CD4-positive, alpha-beta memory T cell (primary cell): ENCODE measurements around the gene CARS1. TPM values are rescaled to one million over a fixed set of nuclear protein-coding genes. Genes with fewer than 3 reads are reported as not detected.

Source experiments
- CTCF ChIA-PET: fragments of 350-600 bp; sonication (Branson Sonifier 250); formaldehyde crosslinking; loops from one replicate; lab custom pipeline; 2021; ENCODE audit warnings: inconsistent platforms; ENCODE audit not compliant: partially characterized antibody; lab: Charles Lee
- POLR2A ChIA-PET: fragments of 350-600 bp; sonication (Branson Sonifier 250); formaldehyde crosslinking; loops from one replicate; lab custom pipeline; 2021; ENCODE audit not compliant: partially characterized antibody; lab: Charles Lee
- DNase-seq, 5 donors: peaks; one replicate each; pipeline versions ENCODE4 v3.0.0 to v3.0.0-alpha.2; 2020 to 2022; ENCODE audit warnings: mixed read lengths in 1 of 5
- H3K27ac ChIP-seq: one replicate; pipeline ENCODE4 v1.7.0; 2013; ENCODE audit warnings: low read depth, low read length
- H3K27me3 ChIP-seq: 2 replicates; pipeline ENCODE4 v1.7.0; 2013; ENCODE audit warnings: mild to moderate bottlenecking, low read length, moderate library complexity; ENCODE audit not compliant: insufficient read depth
- H3K36me3 ChIP-seq: 2 replicates; pipeline ENCODE4 v1.7.0; 2013; ENCODE audit warnings: mild to moderate bottlenecking, low read length, moderate library complexity; ENCODE audit not compliant: insufficient read depth
- H3K4me1 ChIP-seq: 2 replicates; pipeline ENCODE4 v1.7.0; 2013; ENCODE audit warnings: mild to moderate bottlenecking, low read length, moderate library complexity; ENCODE audit not compliant: insufficient read depth
- H3K4me3 ChIP-seq, 2 donors: one replicate each; pipeline ENCODE4 v1.7.0; 2013; ENCODE audit warnings: low read length in 2 of 2, mild to moderate bottlenecking in 1 of 2
- H3K9me3 ChIP-seq, 2 donors: one replicate each; pipeline ENCODE4 v1.7.0; 2013; ENCODE audit warnings: low read length in 2 of 2, control low read depth in 1 of 2; ENCODE audit not compliant: control insufficient read depth in 1 of 2
- H3K27ac Mint-ChIP-seq, 7 donors: one replicate each; pipeline ENCODE4 v1.8.0; 2020 to 2021; ENCODE audit warnings: mixed read lengths in 7 of 7, mild to moderate bottlenecking in 6 of 7, inconsistent platforms in 3 of 7, moderate library complexity in 3 of 7
- H3K27me3 Mint-ChIP-seq, 2 donors: one replicate each; pipeline ENCODE4 v1.8.0; 2020 to 2021; ENCODE audit warnings: mixed read lengths in 2 of 2
- H3K36me3 Mint-ChIP-seq, 2 donors: one replicate each; pipeline ENCODE4 v1.8.0; 2020 to 2021; ENCODE audit warnings: mixed read lengths in 2 of 2, inconsistent platforms in 1 of 2, mild to moderate bottlenecking in 1 of 2
- H3K4me1 Mint-ChIP-seq, 4 donors: one replicate each; pipeline ENCODE4 v1.8.0; 2020 to 2021; ENCODE audit warnings: mixed read lengths in 4 of 4, mild to moderate bottlenecking in 1 of 4
- H3K4me3 Mint-ChIP-seq, 8 donors: one replicate each; pipeline ENCODE4 v1.8.0; 2020 to 2021; ENCODE audit warnings: mixed read lengths in 8 of 8, mild to moderate bottlenecking in 7 of 8, moderate library complexity in 6 of 8, inconsistent platforms in 3 of 8
- H3K9me3 Mint-ChIP-seq, 8 donors: one replicate each; pipeline ENCODE4 v1.8.0; 2020 to 2021; ENCODE audit warnings: mixed read lengths in 8 of 8, mild to moderate bottlenecking in 5 of 8, inconsistent platforms in 3 of 8, moderate library complexity in 1 of 8
- intact Hi-C: fragments of 100-400 bp; cut with micrococcal nuclease; formaldehyde crosslinking; loops from one replicate; pipeline ENCODE4 v1.15.1; 2023
- polyA plus RNA-seq, 2 donors: library from polyadenylated mRNA; unstranded; fragments of 300-500 nt; fragmentation: Illumina TruSeq; gene quantifications; one replicate each; pipeline ENCODE4 v1.2.3, GENCODE V29; 2021
- total RNA-seq, 2 experiments: library from RNA; stranded (reverse); gene quantifications; one replicate each; pipeline ENCODE4 v1.2.3, GENCODE V29; 2021

The CARS1 gene
- total and polyA plus RNA-seq, 4 experiments from 2014 or later, result 37.1 to 80.3 (median 57.1) TPM

DNA sequence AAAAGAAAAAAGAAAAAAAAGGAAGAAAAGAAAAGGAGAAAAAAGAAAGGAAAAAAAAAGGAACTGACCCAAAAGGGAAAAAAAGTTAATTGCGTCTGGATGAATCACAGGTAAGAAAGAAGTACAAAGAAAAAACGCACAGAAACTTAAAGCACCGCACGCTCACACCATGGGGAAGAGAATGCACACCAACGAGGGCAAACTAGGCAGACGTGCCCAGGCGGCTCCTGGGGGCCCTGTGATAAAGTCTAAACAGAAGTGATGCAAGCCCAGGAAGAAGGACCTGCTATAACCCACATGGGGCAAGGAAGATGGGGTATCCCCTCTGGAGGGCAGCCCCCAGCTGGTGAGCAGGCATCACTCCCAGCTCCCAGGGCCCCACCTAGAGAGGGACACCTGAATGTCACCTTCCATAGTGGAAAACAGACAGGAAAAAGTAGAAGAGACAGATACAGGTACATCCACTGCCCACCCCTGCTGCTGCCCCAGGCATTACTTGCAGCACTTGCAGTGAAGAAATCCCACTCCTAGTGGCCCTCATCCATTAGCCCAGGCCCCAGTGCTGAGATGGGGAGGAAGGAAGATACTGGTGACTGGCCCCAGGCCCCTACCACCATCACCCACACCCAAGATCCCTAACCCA, 94.0 kb downstream of the CARS1 start:
- Histone ChIP-seq H3K9me3 (no peaks in the 10 kb centered on the region), H3K27ac (no peak overlapping the region), H3K27me3 (no peaks in the 10 kb centered on the region), H3K36me3 (peaks cover 89% of the 10 kb centered on the region), H3K4me3 (no peak overlapping the region), H3K4me1 (peaks cover 6% of the 10 kb centered on the region)
- H3K27ac Mint-ChIP-seq, result peak overlapping the region in 3 of 7 donors; percentile 37 to 72 (median 56)
- no peaks in the 10 kb centered on the region for H3K9me3 Mint-ChIP-seq
- H3K4me3 Mint-ChIP-seq, result no peak overlapping the region
- intact Hi-C loops, result no loop called here
- ChIA-PET POLR2A (interaction anchor here (0.6 kb wide), 1 partner anchor 1121 kb away, joined by 3 read pairs; no protein-coding TSS in a partner anchor), CTCF (interaction anchor here (0.7 to 1.4 kb wide), 2 partner anchors 9 to 458 kb away, joined by 3 read pairs; no protein-coding TSS in a partner anchor)
- DNase-seq, result no peak
- no peaks in the 10 kb centered on the region for H3K27me3 Mint-ChIP-seq
- H3K36me3 Mint-ChIP-seq, result peaks cover 74 to 95% of the 10 kb centered on the region in 2 donors
- H3K4me1 Mint-ChIP-seq, result peaks cover 14 to 28% (median 19%) of the 10 kb centered on the region in 4 donors

DNA sequence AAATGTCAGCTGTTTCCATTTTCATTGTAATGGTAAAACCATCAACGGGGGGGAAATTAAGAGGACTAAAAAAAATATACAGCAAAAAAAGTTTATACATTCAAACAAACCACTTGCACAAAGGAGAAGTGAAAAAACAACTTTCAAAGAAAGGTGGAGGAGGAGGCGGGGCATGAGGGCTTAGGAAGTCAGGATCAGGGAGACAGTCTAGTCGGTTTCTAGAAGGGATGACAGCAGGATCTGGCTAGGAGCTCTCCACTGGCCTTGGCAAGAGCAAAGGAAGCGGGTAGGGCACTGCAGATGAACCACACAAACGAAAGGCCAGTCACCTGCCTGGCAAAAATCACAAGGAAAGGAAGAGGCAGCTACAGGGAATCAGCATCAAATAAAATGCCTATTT, 96.1 kb downstream of the CARS1 start:
- no peak overlapping the region for H3K4me3 ChIP-seq
- intact Hi-C loops, result no loop called here
- peaks cover 93% of the 10 kb centered on the region for H3K36me3 ChIP-seq
- Mint-ChIP-seq H3K27me3 (no peaks in the 10 kb centered on the region), H3K4me3 (no peak overlapping the region), H3K36me3 (peaks cover 69 to 93% of the 10 kb centered on the region in 2 donors), H3K4me1 (peaks cover 9 to 17% (median 10%) of the 10 kb centered on the region in 4 donors), H3K9me3 (no peaks in the 10 kb centered on the region), H3K27ac (peak overlapping the region in 5 of 7 donors; percentile 26 to 58 (median 42))
- ChIA-PET CTCF (interaction anchor here (0.7 to 1.2 kb wide), 2 partner anchors 15 to 428 kb away, joined by 3 read pairs; no protein-coding TSS in a partner anchor), POLR2A (interaction anchor here (0.6 to 1.5 kb wide), 3 partner anchors 17 to 93 kb away, joined by 3 to 4 read pairs (median 3); no protein-coding TSS in a partner anchor)
- no peaks in the 10 kb centered on the region for H3K9me3 ChIP-seq
- no peak overlapping the region for H3K27ac ChIP-seq
- H3K4me1 ChIP-seq, result peaks cover 6% of the 10 kb centered on the region
- DNase-seq, result no peak
- no peaks in the 10 kb centered on the region for H3K27me3 ChIP-seq

- Histone ChIP-seq H3K27ac (no peak overlapping the region), H3K36me3 (peaks cover 93% of the 10 kb centered on the region), H3K4me3 (no peak overlapping the region), H3K27me3 (no peaks in the 10 kb centered on the region), H3K9me3 (no peaks in the 10 kb centered on the region), H3K4me1 (peaks cover 6% of the 10 kb centered on the region)
- ChIA-PET CTCF (interaction anchor here (0.6 kb wide), 1 partner anchor 61 kb away, joined by 3 read pairs; no protein-coding TSS in a partner anchor), POLR2A (interaction anchor here (1.5 kb wide), 1 partner anchor 29 kb away, joined by 4 read pairs; no protein-coding TSS in a partner anchor)
- no peaks in the 10 kb centered on the region for H3K27me3 Mint-ChIP-seq
- peaks cover 70 to 93% of the 10 kb centered on the region in 2 donors for H3K36me3 Mint-ChIP-seq
- H3K9me3 Mint-ChIP-seq, result no peaks in the 10 kb centered on the region
- no peak overlapping the region for H3K27ac Mint-ChIP-seq
- peaks cover 9 to 16% (median 10%) of the 10 kb centered on the region in 4 donors for H3K4me1 Mint-ChIP-seq
- no peak for DNase-seq
- H3K4me3 Mint-ChIP-seq, result no peak overlapping the region
- intact Hi-C loops, result no loop called here
Observed at GRCh38 chr11:2960139-2960538, 97.1 kb downstream of the CARS1 start.

GRCh38 chr11:2958251-2958650, 99.0 kb downstream of the CARS1 start:
- Mint-ChIP-seq H3K36me3 (peaks cover 68 to 93% of the 10 kb centered on the region in 2 donors), H3K4me1 (peaks cover 7 to 14% (median 8%) of the 10 kb centered on the region in 4 donors), H3K9me3 (no peaks in the 10 kb centered on the region), H3K27me3 (no peaks in the 10 kb centered on the region), H3K27ac (peak overlapping the region in 1 of 7 donors; percentile 38), H3K4me3 (peak overlapping the region in 1 of 8 donors; percentile 31)
- POLR2A ChIA-PET, result interaction anchor here (0.8 to 0.9 kb wide), 2 partner anchors 13 to 56 kb away, joined by 3 read pairs; no protein-coding TSS in a partner anchor
- H3K36me3 ChIP-seq, result peaks cover 93% of the 10 kb centered on the region
- intact Hi-C loops, result no loop called here
- no peak for DNase-seq
- no peaks in the 10 kb centered on the region for H3K9me3 ChIP-seq
- CTCF ChIA-PET, result interaction anchor here (1.1 to 1.6 kb wide), 2 partner anchors 66 to 133 kb away, joined by 4 to 5 read pairs; no protein-coding TSS in a partner anchor
- H3K27me3 ChIP-seq, result no peaks in the 10 kb centered on the region
- H3K4me1 ChIP-seq, result peaks cover 6% of the 10 kb centered on the region
- H3K4me3 ChIP-seq, result no peak overlapping the region
- no peak overlapping the region for H3K27ac ChIP-seq

GRCh38 chr11:2955906-2956476, 101.2 kb downstream of the CARS1 start:
- Mint-ChIP-seq H3K9me3 (no peaks in the 10 kb centered on the region), H3K27ac (peak overlapping the region in 1 of 7 donors; percentile 31), H3K4me3 (no peak overlapping the region), H3K27me3 (no peaks in the 10 kb centered on the region), H3K36me3 (peaks cover 68 to 95% of the 10 kb centered on the region in 2 donors), H3K4me1 (peaks cover 10 to 29% (median 19%) of the 10 kb centered on the region in 4 donors)
- no peak for DNase-seq
- Histone ChIP-seq H3K27me3 (no peaks in the 10 kb centered on the region), H3K27ac (no peak overlapping the region), H3K4me1 (peaks cover 18% of the 10 kb centered on the region), H3K36me3 (peaks cover 100% of the 10 kb centered on the region), H3K9me3 (no peaks in the 10 kb centered on the region), H3K4me3 (no peak overlapping the region)
- ChIA-PET POLR2A (interaction anchor here (1.2 kb wide), 1 partner anchor 11 kb away, joined by 4 read pairs; no protein-coding TSS in a partner anchor), CTCF (interaction anchor here (1.4 to 5.0 kb wide), 2 partner anchors 19 to 63 kb away, joined by 4 to 19 read pairs; no protein-coding TSS in a partner anchor)
- intact Hi-C loops, result no loop called here

GRCh38 chr11:2954263-2954662, 103.0 kb downstream of the CARS1 start:
- CTCF ChIA-PET, result interaction anchor here (1.1 to 5.0 kb wide), 4 partner anchors 14 to 760 kb away, joined by 3 to 19 read pairs (median 4); no protein-coding TSS in a partner anchor
- no peak overlapping the region for H3K27ac ChIP-seq
- peak overlapping the region in 2 of 7 donors; percentile 38 to 75 for H3K27ac Mint-ChIP-seq

More at GRCh38 chr11:2954263-2954662, 103.0 kb downstream of the CARS1 start:
- H3K4me1 ChIP-seq, result peaks cover 19% of the 10 kb centered on the region
- POLR2A ChIA-PET, result interaction anchor here (1.3 kb wide), 1 partner anchor 17 kb away, joined by 3 read pairs; no protein-coding TSS in a partner anchor
- H3K9me3 ChIP-seq, result no peaks in the 10 kb centered on the region
- Mint-ChIP-seq H3K9me3 (no peaks in the 10 kb centered on the region), H3K27me3 (no peaks in the 10 kb centered on the region), H3K4me1 (peaks cover 13 to 39% (median 25%) of the 10 kb centered on the region in 4 donors), H3K4me3 (no peak overlapping the region), H3K36me3 (peaks cover 73 to 95% of the 10 kb centered on the region in 2 donors)
- intact Hi-C loops, result no loop called here
- no peak overlapping the region for H3K4me3 ChIP-seq
- peaks cover 98% of the 10 kb centered on the region for H3K36me3 ChIP-seq
- no peaks in the 10 kb centered on the region for H3K27me3 ChIP-seq
- no peak for DNase-seq
